Activated naive CD8-positive, alpha-beta T cell treated with anti-CD3 and anti-CD28 coated beads for 36 hours (primary cell): Measurements from ENCODE around the gene ATL2. TPM values are rescaled to one million over a fixed set of nuclear protein-coding genes. Genes with fewer than 3 reads are reported as not detected.

Experiments
- DNase-seq: peaks from one replicate; pipeline ENCODE4 v3.0.0; 2021
- H3K27ac Mint-ChIP-seq: one replicate; pipeline ENCODE4 v1.8.0; 2022; ENCODE audit warnings: mild to moderate bottlenecking, moderate library complexity, mixed read lengths
- H3K27me3 Mint-ChIP-seq: one replicate; pipeline ENCODE4 v1.8.0; 2022; ENCODE audit warnings: mild to moderate bottlenecking, mixed read lengths
- H3K36me3 Mint-ChIP-seq: one replicate; pipeline ENCODE4 v1.8.0; 2021; ENCODE audit warnings: mild to moderate bottlenecking, mixed read lengths
- H3K4me1 Mint-ChIP-seq: one replicate; pipeline ENCODE4 v1.8.0; 2021; ENCODE audit warnings: mixed read lengths
- H3K4me3 Mint-ChIP-seq: one replicate; pipeline ENCODE4 v1.8.0; 2022; ENCODE audit warnings: mild to moderate bottlenecking, moderate library complexity, mixed read lengths
- H3K9me3 Mint-ChIP-seq: one replicate; pipeline ENCODE4 v1.8.0; 2022; ENCODE audit warnings: mixed read lengths
- total RNA-seq, 2 experiments: library from RNA; stranded (reverse); gene quantifications; one replicate each; pipeline ENCODE4 v1.2.3, GENCODE V29; 2021

Gene ATL2
- total RNA-seq, 2 experiments from 2014 or later = 55.4 to 60.4 TPM

- H3K36me3 Mint-ChIP-seq = peaks cover 19% of the 10 kb centered on the region
- DNase-seq = no peak
- peak overlapping the region; percentile 95 for H3K4me3 Mint-ChIP-seq
- no peaks in the 10 kb centered on the region for H3K9me3 Mint-ChIP-seq
- H3K27me3 Mint-ChIP-seq = no peaks in the 10 kb centered on the region
- peak overlapping the region; percentile 93 for H3K27ac Mint-ChIP-seq
- peaks cover 63% of the 10 kb centered on the region for H3K4me1 Mint-ChIP-seq
Measured at GRCh38 chr2:38375696-38376345, 1.3 kb downstream of the ATL2 start.

- peaks cover 19% of the 10 kb centered on the region for H3K36me3 Mint-ChIP-seq
- H3K27ac Mint-ChIP-seq = no peak overlapping the region
- H3K9me3 Mint-ChIP-seq = no peaks in the 10 kb centered on the region
- DNase-seq = no peak
- no peaks in the 10 kb centered on the region for H3K27me3 Mint-ChIP-seq
- peaks cover 55% of the 10 kb centered on the region for H3K4me1 Mint-ChIP-seq
- peak overlapping the region; percentile 95 for H3K4me3 Mint-ChIP-seq
Measured at GRCh38 chr2:38374984-38375383, 2.1 kb downstream of the ATL2 start.

- Mint-ChIP-seq H3K9me3 (no peaks in the 10 kb centered on the region), H3K27ac (no peak overlapping the region), H3K4me1 (peaks cover 47% of the 10 kb centered on the region), H3K36me3 (peaks cover 20% of the 10 kb centered on the region), H3K4me3 (no peak overlapping the region), H3K27me3 (no peaks in the 10 kb centered on the region)
- DNase-seq = no peak
Measured at GRCh38 chr2:38371235-38371634, 5.8 kb downstream of the ATL2 start.

GRCh38 chr2:38370664-38371063, 6.4 kb downstream of the ATL2 start:
- Mint-ChIP-seq H3K9me3 (no peaks in the 10 kb centered on the region), H3K27ac (no peak overlapping the region), H3K27me3 (no peaks in the 10 kb centered on the region), H3K4me3 (no peak overlapping the region), H3K4me1 (peaks cover 45% of the 10 kb centered on the region), H3K36me3 (peaks cover 17% of the 10 kb centered on the region)
- no peak for DNase-seq

GRCh38 chr2:38362232-38362631, 14.8 kb downstream of the ATL2 start:
- DNase-seq = no peak
- Mint-ChIP-seq H3K36me3 (peaks cover 12% of the 10 kb centered on the region), H3K9me3 (no peaks in the 10 kb centered on the region), H3K27ac (no peak overlapping the region), H3K27me3 (no peaks in the 10 kb centered on the region), H3K4me3 (no peak overlapping the region), H3K4me1 (peaks cover 36% of the 10 kb centered on the region)

- Mint-ChIP-seq H3K9me3 (no peaks in the 10 kb centered on the region), H3K4me3 (no peak overlapping the region), H3K36me3 (peaks cover 12% of the 10 kb centered on the region), H3K4me1 (peaks cover 27% of the 10 kb centered on the region), H3K27ac (peak overlapping the region; percentile 56), H3K27me3 (no peaks in the 10 kb centered on the region)
- DNase-seq = no peak
Measured at GRCh38 chr2:38360177-38360576, 16.9 kb downstream of the ATL2 start.

GRCh38 chr2:38353402-38353801, 23.7 kb downstream of the ATL2 start:
- peaks cover 18% of the 10 kb centered on the region for H3K4me1 Mint-ChIP-seq
- no peak overlapping the region for H3K4me3 Mint-ChIP-seq
- H3K9me3 Mint-ChIP-seq = peaks cover 3% of the 10 kb centered on the region
- H3K36me3 Mint-ChIP-seq = peaks cover 29% of the 10 kb centered on the region
- DNase-seq = no peak
- H3K27ac Mint-ChIP-seq = no peak overlapping the region
- no peaks in the 10 kb centered on the region for H3K27me3 Mint-ChIP-seq

GRCh38 chr2:38352336-38352735, 24.7 kb downstream of the ATL2 start:
- DNase-seq = no peak
- Mint-ChIP-seq H3K27me3 (no peaks in the 10 kb centered on the region), H3K4me3 (no peak overlapping the region), H3K4me1 (peaks cover 18% of the 10 kb centered on the region), H3K9me3 (peaks cover 3% of the 10 kb centered on the region), H3K36me3 (peaks cover 33% of the 10 kb centered on the region), H3K27ac (no peak overlapping the region)

- H3K27me3 Mint-ChIP-seq = no peaks in the 10 kb centered on the region
- peaks cover 41% of the 10 kb centered on the region for H3K36me3 Mint-ChIP-seq
- no peak overlapping the region for H3K4me3 Mint-ChIP-seq
- H3K9me3 Mint-ChIP-seq = peaks cover 7% of the 10 kb centered on the region
- no peak overlapping the region for H3K27ac Mint-ChIP-seq
- H3K4me1 Mint-ChIP-seq = peaks cover 2% of the 10 kb centered on the region
- DNase-seq = no peak
Measured at GRCh38 chr2:38345323-38346038, 31.6 kb downstream of the ATL2 start.

GRCh38 chr2:38344813-38345212, 32.3 kb downstream of the ATL2 start:
- Mint-ChIP-seq H3K4me3 (no peak overlapping the region), H3K36me3 (peaks cover 39% of the 10 kb centered on the region), H3K27me3 (no peaks in the 10 kb centered on the region), H3K27ac (no peak overlapping the region), H3K9me3 (peaks cover 4% of the 10 kb centered on the region), H3K4me1 (peaks cover 2% of the 10 kb centered on the region)
- no peak for DNase-seq

- Mint-ChIP-seq H3K36me3 (peaks cover 47% of the 10 kb centered on the region), H3K27me3 (no peaks in the 10 kb centered on the region), H3K9me3 (peaks cover 4% of the 10 kb centered on the region), H3K27ac (no peak overlapping the region), H3K4me1 (peaks cover 2% of the 10 kb centered on the region), H3K4me3 (no peak overlapping the region)
- DNase-seq = no peak
Measured at GRCh38 chr2:38343212-38343611, 33.9 kb downstream of the ATL2 start.

GRCh38 chr2:38336621-38337020, 40.5 kb downstream of the ATL2 start:
- H3K4me3 Mint-ChIP-seq = no peak overlapping the region
- DNase-seq = no peak
- peaks cover 2% of the 10 kb centered on the region for H3K4me1 Mint-ChIP-seq
- peaks cover 4% of the 10 kb centered on the region for H3K9me3 Mint-ChIP-seq
- H3K27me3 Mint-ChIP-seq = no peaks in the 10 kb centered on the region
- H3K27ac Mint-ChIP-seq = no peak overlapping the region
- peaks cover 48% of the 10 kb centered on the region for H3K36me3 Mint-ChIP-seq

GRCh38 chr2:38330754-38331153, 46.3 kb downstream of the ATL2 start:
- Mint-ChIP-seq H3K9me3 (peaks cover 10% of the 10 kb centered on the region), H3K27ac (no peak overlapping the region), H3K36me3 (peaks cover 55% of the 10 kb centered on the region), H3K4me3 (no peak overlapping the region), H3K27me3 (no peaks in the 10 kb centered on the region), H3K4me1 (peaks cover 15% of the 10 kb centered on the region)
- DNase-seq = no peak

GRCh38 chr2:38327580-38327979, 49.5 kb downstream of the ATL2 start:
- peaks cover 10% of the 10 kb centered on the region for H3K9me3 Mint-ChIP-seq
- DNase-seq = no peak
- H3K27me3 Mint-ChIP-seq = no peaks in the 10 kb centered on the region
- no peak overlapping the region for H3K4me3 Mint-ChIP-seq
- H3K4me1 Mint-ChIP-seq = peaks cover 17% of the 10 kb centered on the region
- H3K27ac Mint-ChIP-seq = no peak overlapping the region
- H3K36me3 Mint-ChIP-seq = peaks cover 47% of the 10 kb centered on the region

GRCh38 chr2:38323623-38324022, 53.5 kb downstream of the ATL2 start:
- peaks cover 16% of the 10 kb centered on the region for H3K4me1 Mint-ChIP-seq
- peaks cover 2% of the 10 kb centered on the region for H3K9me3 Mint-ChIP-seq
- H3K27ac Mint-ChIP-seq = no peak overlapping the region
- no peaks in the 10 kb centered on the region for H3K27me3 Mint-ChIP-seq
- no peak for DNase-seq
- peaks cover 16% of the 10 kb centered on the region for H3K36me3 Mint-ChIP-seq
- no peak overlapping the region for H3K4me3 Mint-ChIP-seq
